ENCODE data around the gene CSNK2A3.

- no peak for TF ChIP-seq POLR2AphosphoS5 (IDR thresholded peaks at IDR 0.05; ENCODE audit: low read length)
- no peak for TF ChIP-seq CTCF (IDR thresholded peaks at IDR 0.05 in 2 of 3, conservative IDR thresholded peaks at IDR 0.05 in 1 of 3; ENCODE audit: control insufficient read depth in 2 of 3, extremely low read depth in 1 of 3, insufficient read depth in 1 of 3, low read depth in 3 of 3, low read length in 3 of 3)
- no peak for TF ChIP-seq RFX5 (IDR thresholded peaks at IDR 0.05; ENCODE audit: low read depth, low read length)
- no peak for TF ChIP-seq MLLT1 (IDR thresholded peaks at IDR 0.05)
- no peak for TF ChIP-seq ATF3 (IDR thresholded peaks at IDR 0.05; ENCODE audit: borderline replicate concordance, extremely low read depth, low read depth, low read length)
- TF ChIP-seq CEBPB (IDR thresholded peaks at IDR 0.05; ENCODE audit: borderline replicate concordance in 1 of 2, low read depth in 2 of 2, low read length in 2 of 2): no peak
- no peak for TF ChIP-seq CUX1 (IDR thresholded peaks at IDR 0.05; ENCODE audit: insufficient replicate concordance, low read depth, low read length)
- no peak for TF ChIP-seq MYC (IDR thresholded peaks at IDR 0.05; ENCODE audit: insufficient read depth, insufficient read length, insufficient replicate concordance, low read length, severe bottlenecking)
- TF ChIP-seq TAF1 (IDR thresholded peaks at IDR 0.05; ENCODE audit: borderline replicate concordance, low read depth, low read length): no peak
- no peak for TF ChIP-seq JUND (IDR thresholded peaks at IDR 0.05; ENCODE audit: low read depth, low read length)
- TF ChIP-seq SIX5 (IDR thresholded peaks at IDR 0.05; ENCODE audit: low read depth, low read length, severe bottlenecking): no peak
Observed at GRCh38 chr11:11306855-11307254, 46.2 kb downstream of the CSNK2A3 start.

Measured in GM12878 (cell line).